HCT116 (cell line): ENCODE data around the gene FLACC1.

ENCODE experiments used
- CTCF ChIP-seq, 3 experiments: fragments of 200-600 bp in 1 of 3; sonication (generic) in 1 of 3; IDR thresholded peaks in 2 of 3; conservative IDR thresholded peaks in 1 of 3; 2 replicates each; pipeline ENCODE4 v1.5.1; 2012 to 2017; ENCODE audit warnings: low read depth in 2 of 3, low read length in 2 of 3, antibody characterized with exemption in 1 of 3, borderline replicate concordance in 1 of 3, control low read depth in 1 of 3, mild to moderate bottlenecking in 1 of 3, mixed read lengths in 1 of 3, mixed run types in 1 of 3, moderate library complexity in 1 of 3; ENCODE audit not compliant: insufficient read depth in 1 of 3
- EZH2 ChIP-seq: fragments of 200-600 bp; sonication (generic); IDR thresholded peaks from 2 replicates; pipeline ENCODE4 v1.6.1; 2017; ENCODE audit warnings: antibody characterized with exemption, mixed run types
- MAX ChIP-seq: IDR thresholded peaks from 2 replicates; pipeline ENCODE4 v1.6.1; 2012
- ZFX ChIP-seq: fragments of 450-650 bp; IDR thresholded peaks from 2 replicates; pipeline ENCODE4 v1.6.1; 2017

GRCh38 chr2:201362396-201362795 is 5.3 kb upstream of the FLACC1 start:
- TF ChIP-seq CTCF (IDR thresholded peaks at IDR 0.05 in 2 of 3, conservative IDR thresholded peaks at IDR 0.05 in 1 of 3; ENCODE audit: borderline replicate concordance in 1 of 3, insufficient read depth in 1 of 3, low read depth in 2 of 3, low read length in 2 of 3), result no peak
- no peak for TF ChIP-seq MAX
- no peak for TF ChIP-seq EZH2
- TF ChIP-seq ZFX, result no peak
